Vein endothelial cell (primary cell): ENCODE results near the gene TWNK. TPM values are rescaled to one million over a fixed set of nuclear protein-coding genes. Genes with fewer than 3 reads are reported as not detected.

Experiments used
- small RNA-seq: library from RNA; depleted of rRNA; stranded (forward); fragments of <200 nt; gene quantifications from one replicate; pipeline ENCODE3, GENCODE V24; 2012
- total RNA-seq: library from RNA; depleted of rRNA; stranded (reverse); fragments of >200 nt; gene quantifications from 2 replicates; pipeline ENCODE4 v1.2.3, GENCODE V29; 2012

The TWNK gene
- 5.3 and 5.6 TPM in 2 replicates for total RNA-seq

DNA sequence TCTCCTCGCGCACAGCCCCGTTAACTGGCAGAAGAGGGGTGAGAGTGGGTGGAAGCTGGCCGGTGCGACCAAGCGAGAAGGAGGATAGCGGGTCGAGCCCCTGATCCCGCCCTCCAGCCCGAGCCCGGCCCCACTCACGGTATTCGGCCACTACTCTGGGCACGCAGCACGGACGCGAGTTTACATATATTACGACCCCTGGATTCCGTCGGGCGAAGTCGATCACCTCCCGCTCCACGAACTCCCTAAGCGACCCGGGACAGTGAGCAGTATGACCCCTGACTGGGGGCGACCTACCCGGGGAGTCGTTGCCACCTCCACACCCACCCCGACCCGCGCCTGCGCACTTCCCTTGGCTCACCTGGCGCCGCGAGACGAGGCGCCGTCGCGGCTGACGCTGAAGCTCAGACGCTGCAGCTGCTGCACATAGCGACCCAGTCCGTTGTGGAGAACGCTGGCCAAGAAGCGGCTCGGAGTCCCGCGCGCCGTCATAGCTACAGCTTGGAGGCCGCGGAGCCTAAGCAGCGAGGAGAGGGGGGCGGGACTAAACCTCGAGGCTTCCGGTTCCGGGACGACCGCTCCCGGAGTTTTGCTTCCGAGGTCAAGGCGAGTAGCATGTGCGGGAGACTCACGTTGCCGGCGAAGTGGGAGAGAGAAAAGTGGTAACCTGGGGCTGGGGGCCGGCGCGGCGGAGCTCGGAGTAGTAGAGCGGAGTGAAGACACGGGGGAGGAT lies at the start of gene TWNK, which contains the start of gene MRPL43:
TSS of gene TWNK (plus strand) at position 592 of the 733 bp plus-strand sequence. CDS start 668 bp downstream, outside the sequence.
TSS of gene MRPL43 (minus strand) at position 546 of the 733 bp plus-strand sequence. CDS start at position 492, 54 bp downstream.

DNA sequence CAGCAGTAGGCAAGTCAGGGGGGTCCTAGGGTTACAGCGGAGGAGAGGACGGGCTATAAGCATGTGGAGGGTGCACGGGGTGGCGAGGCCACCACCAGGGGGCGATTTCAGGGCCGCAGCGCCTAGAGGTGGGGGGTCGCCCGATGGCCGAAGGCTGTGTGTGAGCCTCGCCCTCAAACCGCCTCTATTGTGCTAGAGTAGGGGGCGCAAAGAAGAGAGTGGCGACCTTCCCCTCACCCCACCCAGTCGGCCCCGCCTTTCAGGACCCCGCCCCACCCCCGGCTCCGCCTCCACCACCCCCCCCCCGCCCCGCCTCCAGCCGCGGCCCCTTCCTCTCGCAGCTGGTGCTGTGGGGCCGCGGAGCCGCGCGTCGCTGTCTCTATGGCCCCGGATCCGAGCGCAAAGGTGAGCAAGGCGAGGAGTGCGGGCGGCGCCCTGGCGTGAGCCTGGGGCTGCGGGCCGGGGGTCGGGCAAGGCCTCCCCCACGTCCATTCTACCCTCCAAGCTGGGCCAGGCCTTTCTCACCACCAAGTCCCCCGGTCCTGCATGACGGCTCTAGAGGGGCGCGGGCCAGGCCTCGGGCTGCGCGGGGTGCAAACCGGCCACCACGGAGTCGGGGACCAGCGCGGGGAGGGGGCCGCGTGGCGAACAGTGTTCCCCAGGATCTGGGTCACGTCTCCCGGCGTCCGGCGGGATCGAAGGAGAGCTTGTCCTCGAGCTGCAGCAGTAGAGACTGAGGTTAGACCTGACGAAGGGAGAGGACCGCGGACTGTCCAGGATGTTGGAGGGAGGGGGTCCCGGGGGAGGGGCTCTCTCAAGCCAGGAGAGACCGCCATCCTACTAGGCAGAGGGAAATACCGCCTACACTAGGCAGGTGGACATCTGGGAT lies 17.9 kb upstream of the TWNK start, which contains the start of gene SEMA4G:
TSS of gene SEMA4G (plus strand) at position 318 of the 889 bp plus-strand sequence. CDS start 3,409 bp downstream, outside the sequence.

GRCh38 chr10:100999742-101000126 lies 12.4 kb downstream of the TWNK start, which contains the start of gene LZTS2:
TSS of gene LZTS2 (plus strand) at chr10:100999808. CDS start at chr10:101002539, 2,731 bp downstream.

DNA sequence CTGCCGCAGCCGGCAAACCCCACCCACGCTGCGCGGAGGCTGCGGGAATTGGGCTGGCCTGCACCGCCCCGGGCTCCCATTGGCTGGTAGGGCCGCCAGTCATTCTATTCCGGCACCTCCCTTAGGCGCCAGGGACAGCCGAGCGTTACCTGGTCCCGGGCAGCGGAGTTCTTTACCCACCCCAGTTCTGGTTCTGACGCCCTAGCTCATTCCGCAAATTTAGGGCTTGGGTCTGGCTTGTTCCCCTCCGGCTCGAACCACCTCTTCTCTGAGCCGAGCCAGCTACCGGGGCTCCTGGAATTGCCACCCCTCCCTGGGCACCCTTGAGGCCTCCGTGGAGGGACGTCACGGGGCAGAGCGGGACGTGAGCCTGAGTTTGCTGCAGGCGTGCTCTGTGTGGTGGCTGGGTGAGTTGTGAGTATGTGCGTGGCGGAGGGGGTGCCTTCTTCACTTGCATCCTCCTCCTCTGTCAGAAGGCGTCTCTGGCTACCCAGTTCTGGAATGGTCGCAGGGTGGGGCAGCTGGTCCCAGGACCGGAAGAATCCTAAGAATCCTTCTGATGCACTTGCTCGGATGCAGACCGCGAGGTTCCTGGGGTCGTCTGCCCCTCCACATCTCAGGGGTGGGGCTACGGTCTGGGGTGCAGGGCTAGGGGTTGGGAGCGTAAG lies 43.9 kb downstream of the TWNK start, which contains the start of the genes PDZD7 and SFXN3:
TSS of gene PDZD7 (minus strand) at position 2 of the 668 bp plus-strand sequence. CDS start 910 bp downstream, outside the sequence.
TSS of gene SFXN3 (plus strand) at position 107 of the 668 bp plus-strand sequence. CDS start 3,461 bp downstream, outside the sequence.

Small RNA genes lying within 50 kb of the gene (small RNA-seq; reads per million reads assigned to genes)
- not detected for gene MIR608

Other genes with a start within 250 kb of the TWNK start
- gene PAX2, start 242.0 kb upstream of the TWNK start, total RNA-seq = not detected in 2 replicates
- 24.2 and 31.4 TPM in 2 replicates for gene SLF2, start 74.6 kb upstream of the TWNK start, total RNA-seq
- 1.9 and 2.9 TPM in 2 replicates for gene SEMA4G, start 18.0 kb upstream of the TWNK start, total RNA-seq
- gene MRPL43, start within 50 bp of the TWNK start, total RNA-seq = 51.0 and 52.3 TPM in 2 replicates
- 88.2 and 90.0 TPM in 2 replicates for gene LZTS2, start 12.3 kb downstream of the TWNK start, total RNA-seq
- 0.38 and 1.3 TPM in 2 replicates for gene PDZD7, start 43.6 kb downstream of the TWNK start, total RNA-seq
- gene SFXN3, start 43.7 kb downstream of the TWNK start, total RNA-seq = 77.7 and 123 TPM in 2 replicates
- 0.33 and 0.57 TPM in 2 replicates for gene KAZALD1, start 74.4 kb downstream of the TWNK start, total RNA-seq
- gene TLX1, start 143.8 kb downstream of the TWNK start, total RNA-seq = not detected in 2 replicates
- gene LBX1, start 241.9 kb downstream of the TWNK start, total RNA-seq = not detected in 2 replicates